ENCODE data around the gene RHOT2. TPM values are rescaled to one million over a fixed set of nuclear protein-coding genes. Genes with fewer than 3 reads are reported as not detected.

The RHOT2 gene
- total RNA-seq, 1 experiment from 2014 or later = 98.5 TPM

DNA sequence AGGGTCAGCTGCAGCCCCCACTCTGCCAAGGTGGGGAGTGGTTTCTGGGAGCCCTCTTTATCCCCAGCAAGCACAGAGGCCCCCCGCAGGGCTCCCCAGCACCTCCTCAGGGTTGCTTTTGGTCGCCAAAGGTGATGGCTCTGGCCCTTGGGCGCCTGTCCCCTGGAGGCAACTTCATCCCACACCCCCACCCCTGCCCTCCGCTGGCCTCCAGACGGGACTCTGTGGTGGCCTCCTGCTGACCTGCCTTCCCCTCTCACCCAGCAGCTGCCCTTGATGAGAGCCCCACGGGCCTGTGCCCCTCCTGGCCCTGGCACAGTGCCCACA, 7.8 kb upstream of the RHOT2 start:
- H3K9me2 ChIP-seq (ENCODE audit: insufficient read depth) = no peaks in the 10 kb centered on the region
- H3K9me3 ChIP-seq (ENCODE audit: control insufficient read depth in 1 of 2, insufficient read depth in 1 of 2, low read depth in 1 of 2, low read length in 2 of 2) = no peaks in the 10 kb centered on the region
- no peaks in the 10 kb centered on the region for H3K36me3 ChIP-seq (ENCODE audit: control insufficient read depth in 1 of 2, insufficient read depth in 2 of 2, low read length in 2 of 2)
- peak overlapping the region; percentile 21; the same call in 1 of the 2 replicates for H3K4me2 ChIP-seq (ENCODE audit: low read length)
- ATAC-seq (no peak), DNase-seq (ENCODE audit: low read depth, low spot score) (no peak)
- H3K27me3 ChIP-seq (ENCODE audit: insufficient read depth, low read length) = no peaks in the 10 kb centered on the region
- peaks cover 3 to 9% of the 10 kb centered on the region in 2 experiments; a peak in 2 of 4 replicates for H3K4me1 ChIP-seq (ENCODE audit: control insufficient read depth in 1 of 2, insufficient read depth in 2 of 2, low read length in 2 of 2)
- no peak overlapping the region for H2AFZ ChIP-seq (ENCODE audit: low read depth, low read length, poor library complexity, severe bottlenecking)
- no TSS peak for BruUV-seq (replicated peaks)
- H3K27ac ChIP-seq (ENCODE audit: low read depth, low read length) = peak overlapping the region; percentile 64; the same call in 1 of the 2 replicates
- no peaks in the 10 kb centered on the region for H4K20me1 ChIP-seq (ENCODE audit: insufficient read depth)
- TF ChIP-seq, protein P1, sequence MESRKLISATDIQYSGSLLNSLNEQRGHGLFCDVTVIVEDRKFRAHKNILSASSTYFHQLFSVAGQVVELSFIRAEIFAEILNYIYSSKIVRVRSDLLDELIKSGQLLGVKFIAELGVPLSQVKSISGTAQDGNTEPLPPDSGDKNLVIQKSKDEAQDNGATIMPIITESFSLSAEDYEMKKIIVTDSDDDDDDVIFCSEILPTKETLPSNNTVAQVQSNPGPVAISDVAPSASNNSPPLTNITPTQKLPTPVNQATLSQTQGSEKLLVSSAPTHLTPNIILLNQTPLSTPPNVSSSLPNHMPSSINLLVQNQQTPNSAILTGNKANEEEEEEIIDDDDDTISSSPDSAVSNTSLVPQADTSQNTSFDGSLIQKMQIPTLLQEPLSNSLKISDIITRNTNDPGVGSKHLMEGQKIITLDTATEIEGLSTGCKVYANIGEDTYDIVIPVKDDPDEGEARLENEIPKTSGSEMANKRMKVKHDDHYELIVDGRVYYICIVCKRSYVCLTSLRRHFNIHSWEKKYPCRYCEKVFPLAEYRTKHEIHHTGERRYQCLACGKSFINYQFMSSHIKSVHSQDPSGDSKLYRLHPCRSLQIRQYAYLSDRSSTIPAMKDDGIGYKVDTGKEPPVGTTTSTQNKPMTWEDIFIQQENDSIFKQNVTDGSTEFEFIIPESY (IDR thresholded peaks at IDR 0.05; ENCODE audit: extremely low read depth, insufficient replicate concordance, low read length) = no peak
- TF ChIP-seq RAD21 (IDR thresholded peaks at IDR 0.05; ENCODE audit: low read depth) = no peak
- no peaks in the 10 kb centered on the region for H3K79me2 ChIP-seq (ENCODE audit: insufficient read depth, low read length)
- ChIA-PET RAD21 (ENCODE audit: low non-redundant PET in 1 of 2, low total read pairs in 2 of 2, uncharacterized antibody in 2 of 2, unreplicated experiment in 2 of 2) (no interaction called here), CTCF (interaction anchor here (1.0 to 2.6 kb wide), 3 partner anchors 12 to 81 kb away, joined by 3 to 13 read pairs (median 3); partner anchors contain the start of genes METTL26 and WDR90), POLR2A (interaction anchor here (1.9 kb wide), 1 partner anchor 9 kb away, joined by 4 read pairs; no protein-coding TSS in a partner anchor)
- no peak overlapping the region for H3K4me3 ChIP-seq (replicated peaks in 1 of 2; ENCODE audit: low read depth in 1 of 2, low read length in 2 of 2)
- no peak overlapping the region for H3K9ac ChIP-seq (ENCODE audit: low read length)
- intact Hi-C loops (cut with micrococcal nuclease) = loop anchor here (2.0 kb wide), 1 partner anchor 81 kb away; no protein-coding TSS in a partner anchor

DNA sequence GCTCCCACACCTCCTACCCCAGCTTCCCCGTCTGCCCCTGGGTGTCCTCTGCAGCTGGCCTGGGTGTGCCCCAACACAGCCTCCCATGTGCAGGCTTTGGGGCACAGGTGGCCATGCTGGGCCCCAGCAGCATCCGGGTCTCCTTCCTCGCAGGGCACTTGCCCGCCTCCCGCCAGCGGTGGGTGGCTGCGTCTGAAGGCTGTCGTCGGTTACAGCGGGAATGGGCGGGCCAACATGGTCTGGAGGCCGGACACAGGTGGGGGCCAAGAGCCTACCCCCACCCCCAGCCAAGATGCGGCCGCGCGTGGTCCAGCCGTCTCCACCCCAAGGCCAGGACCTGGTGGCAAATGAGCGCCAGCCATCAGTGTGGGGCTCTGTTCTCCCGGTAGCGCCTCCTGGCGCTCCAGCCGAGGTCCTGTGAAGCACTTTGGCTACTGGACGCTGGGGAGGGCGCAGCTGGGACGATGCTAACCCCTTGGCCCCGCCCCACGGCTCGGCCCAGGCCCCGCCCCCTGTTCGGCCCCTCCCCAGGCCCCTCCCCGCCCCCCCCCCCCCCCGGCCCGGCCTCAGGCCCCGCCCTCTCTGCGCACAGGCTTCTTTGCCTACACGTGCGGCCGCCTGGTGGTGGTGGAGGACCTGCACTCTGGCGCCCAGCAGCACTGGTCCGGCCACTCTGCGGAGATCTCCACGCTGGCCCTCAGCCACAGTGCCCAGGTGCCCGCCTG, 7.3 kb upstream of the RHOT2 start:
- Histone ChIP-seq H4K20me1 (ENCODE audit: insufficient read depth) (no peaks in the 10 kb centered on the region), H3K9me2 (ENCODE audit: insufficient read depth) (no peaks in the 10 kb centered on the region), H3K36me3 (ENCODE audit: control insufficient read depth in 1 of 2, insufficient read depth in 2 of 2, low read length in 2 of 2) (no peaks in the 10 kb centered on the region), H3K79me2 (ENCODE audit: insufficient read depth, low read length) (no peaks in the 10 kb centered on the region), H3K4me1 (ENCODE audit: control insufficient read depth in 1 of 2, insufficient read depth in 2 of 2, low read length in 2 of 2) (peaks cover 3 to 9% of the 10 kb centered on the region in 2 experiments; a peak in 2 of 4 replicates), H3K27ac (ENCODE audit: low read depth, low read length) (peak overlapping the region; percentile 67; the same call in 1 of the 2 replicates), H3K9me3 (ENCODE audit: control insufficient read depth in 1 of 2, insufficient read depth in 1 of 2, low read depth in 1 of 2, low read length in 2 of 2) (no peaks in the 10 kb centered on the region), H3K4me2 (ENCODE audit: low read length) (peak overlapping the region; percentile 30), H3K27me3 (ENCODE audit: insufficient read depth, low read length) (no peaks in the 10 kb centered on the region), H2AFZ (ENCODE audit: low read depth, low read length, poor library complexity, severe bottlenecking) (no peak overlapping the region), H3K4me3 (replicated peaks in 1 of 2; ENCODE audit: low read depth in 1 of 2, low read length in 2 of 2) (no peak overlapping the region), H3K9ac (ENCODE audit: low read length) (peak overlapping the region; percentile 33; the same call in 1 of the 2 replicates)
- CTCF ChIA-PET = interaction anchor here (1.0 to 2.6 kb wide), 3 partner anchors 12 to 81 kb away, joined by 3 to 13 read pairs (median 3); partner anchors contain the start of genes METTL26 and WDR90
- TF ChIP-seq SP1 (IDR thresholded peaks at IDR 0.05; ENCODE audit: low read depth) (no peak), RAD21 (IDR thresholded peaks at IDR 0.05; ENCODE audit: low read depth) (peak; percentile 33), ZNF274 (IDR thresholded peaks at IDR 0.05; ENCODE audit: low read depth, low read length) (no peak), POLR2AphosphoS5 (IDR thresholded peaks at IDR 0.05; ENCODE audit: low read depth, low read length) (0 out of 2 replicates have a peak, but pooled peaks have one; percentile 18)
- TF ChIP-seq, protein P2, sequence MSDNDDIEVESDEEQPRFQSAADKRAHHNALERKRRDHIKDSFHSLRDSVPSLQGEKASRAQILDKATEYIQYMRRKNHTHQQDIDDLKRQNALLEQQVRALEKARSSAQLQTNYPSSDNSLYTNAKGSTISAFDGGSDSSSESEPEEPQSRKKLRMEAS (IDR thresholded peaks at IDR 0.05) = peak; percentile 45; the same call in 1 of the 2 replicates
- TF ChIP-seq, protein P3, sequence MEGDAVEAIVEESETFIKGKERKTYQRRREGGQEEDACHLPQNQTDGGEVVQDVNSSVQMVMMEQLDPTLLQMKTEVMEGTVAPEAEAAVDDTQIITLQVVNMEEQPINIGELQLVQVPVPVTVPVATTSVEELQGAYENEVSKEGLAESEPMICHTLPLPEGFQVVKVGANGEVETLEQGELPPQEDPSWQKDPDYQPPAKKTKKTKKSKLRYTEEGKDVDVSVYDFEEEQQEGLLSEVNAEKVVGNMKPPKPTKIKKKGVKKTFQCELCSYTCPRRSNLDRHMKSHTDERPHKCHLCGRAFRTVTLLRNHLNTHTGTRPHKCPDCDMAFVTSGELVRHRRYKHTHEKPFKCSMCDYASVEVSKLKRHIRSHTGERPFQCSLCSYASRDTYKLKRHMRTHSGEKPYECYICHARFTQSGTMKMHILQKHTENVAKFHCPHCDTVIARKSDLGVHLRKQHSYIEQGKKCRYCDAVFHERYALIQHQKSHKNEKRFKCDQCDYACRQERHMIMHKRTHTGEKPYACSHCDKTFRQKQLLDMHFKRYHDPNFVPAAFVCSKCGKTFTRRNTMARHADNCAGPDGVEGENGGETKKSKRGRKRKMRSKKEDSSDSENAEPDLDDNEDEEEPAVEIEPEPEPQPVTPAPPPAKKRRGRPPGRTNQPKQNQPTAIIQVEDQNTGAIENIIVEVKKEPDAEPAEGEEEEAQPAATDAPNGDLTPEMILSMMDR (IDR thresholded peaks at IDR 0.05 in 2 of 3, conservative IDR thresholded peaks at IDR 0.05 in 1 of 3; ENCODE audit: borderline replicate concordance in 1 of 3, insufficient read depth in 1 of 3, low read depth in 2 of 3, low read length in 2 of 3) = peak; percentile 26 to 44 (median 42); a peak in 5 of 6 replicates
- RAD21 ChIA-PET (ENCODE audit: low non-redundant PET in 1 of 2, low total read pairs in 2 of 2, uncharacterized antibody in 2 of 2, unreplicated experiment in 2 of 2) = no interaction called here
- intact Hi-C loops (cut with micrococcal nuclease) = loop anchor here (2.0 kb wide), 1 partner anchor 82 kb away; no protein-coding TSS in a partner anchor
- POLR2A ChIA-PET = interaction anchor here (1.9 kb wide), 1 partner anchor 9 kb away, joined by 4 read pairs; no protein-coding TSS in a partner anchor
- ATAC-seq = peak; percentile 94
- BruUV-seq (replicated peaks) = no TSS peak
- peak; percentile 53 for DNase-seq (ENCODE audit: low read depth, low spot score)

Measured in HCT116 (cell line).